Right ventricle myocardium inferior (tissue), 1 donor: ENCODE results near the gene QSOX2. TPM values are rescaled to one million over a fixed set of nuclear protein-coding genes. Genes with fewer than 3 reads are reported as not detected.

Experiments used
- ATAC-seq: fragments of 200-7000 bp; cut with Tn5 transposase; one replicate; pipeline ENCODE4 v1.9.1; 2020; ENCODE audit warnings: mild to moderate bottlenecking, moderate library complexity
- DNase-seq: peaks from one replicate; pipeline ENCODE4 v3.0.0; 2021; ENCODE audit errors: missing footprints
- intact Hi-C: fragments of 100-400 bp; cut with DNase I; formaldehyde crosslinking; loops from one replicate; pipeline ENCODE4 v1.11.0; 2022
- total RNA-seq: library from RNA; stranded (reverse); fragmentation: NEBNext Ultra II Directional; extraction: Animal tissue kit (Norgen Biotek cat#: 25700); gene quantifications from one replicate; pipeline ENCODE4 v1.2.1, GENCODE V29; 2021
- donor health status: DM: no; HTN: yes; CAD: no; lungs with severe emphysema.

The QSOX2 gene
- total RNA-seq, 1 donor from 2014 or later = 8.3 TPM

- no peak for ATAC-seq
- DNase-seq = peak; percentile 26
- intact Hi-C loops = no loop called here
Observed at GRCh38 chr9:136218673-136219072, 26.9 kb downstream of the QSOX2 start.

- intact Hi-C loops = no loop called here
- DNase-seq = peak; percentile 44
- no peak for ATAC-seq
Observed at GRCh38 chr9:136218271-136218670, 27.3 kb downstream of the QSOX2 start.

- no peak for ATAC-seq
- intact Hi-C loops = no loop called here
Observed at GRCh38 chr9:136216541-136217244, 28.9 kb downstream of the QSOX2 start.

GRCh38 chr9:136213733-136214132 is 31.9 kb downstream of the QSOX2 start:
- ATAC-seq = no peak

More at GRCh38 chr9:136216541-136217244, 28.9 kb downstream of the QSOX2 start:
- DNase-seq = peak; percentile 64

GRCh38 chr9:136212345-136212950 is 33.2 kb downstream of the QSOX2 start:
- ATAC-seq (no peak), DNase-seq (peak; percentile 48)
- intact Hi-C loops = no loop called here

More at GRCh38 chr9:136213733-136214132, 31.9 kb downstream of the QSOX2 start:
- peak; percentile 55 for DNase-seq
- intact Hi-C loops = no loop called here

GRCh38 chr9:136211441-136212344 is 33.9 kb downstream of the QSOX2 start:
- ATAC-seq = no peak
- intact Hi-C loops = no loop called here
- peak; percentile 37 for DNase-seq

- DNase-seq = peak; percentile 44
- intact Hi-C loops = no loop called here
- ATAC-seq = no peak
Observed at GRCh38 chr9:136211006-136211405, 34.6 kb downstream of the QSOX2 start.

- DNase-seq (peak; percentile 58), ATAC-seq (no peak)
- intact Hi-C loops = no loop called here
Observed at GRCh38 chr9:136210276-136210675, 35.3 kb downstream of the QSOX2 start.

GRCh38 chr9:136209786-136210185 is 35.8 kb downstream of the QSOX2 start:
- intact Hi-C loops = no loop called here
- DNase-seq (peak; percentile 20), ATAC-seq (no peak)

GRCh38 chr9:136209232-136209631 is 36.4 kb downstream of the QSOX2 start:
- DNase-seq (peak; percentile 25), ATAC-seq (no peak)
- intact Hi-C loops = no loop called here

GRCh38 chr9:136208675-136209074 is 36.9 kb downstream of the QSOX2 start:
- no peak for ATAC-seq
- intact Hi-C loops = no loop called here
- DNase-seq = peak; percentile 43

- no peak for ATAC-seq
- intact Hi-C loops = no loop called here
- peak; percentile 25 for DNase-seq
Observed at GRCh38 chr9:136207616-136208015, 38.0 kb downstream of the QSOX2 start.

- intact Hi-C loops = no loop called here
- DNase-seq (peak; percentile 34), ATAC-seq (no peak)
Observed at GRCh38 chr9:136206602-136207275, 38.9 kb downstream of the QSOX2 start.

- DNase-seq (peak; percentile 5), ATAC-seq (no peak)
- intact Hi-C loops = no loop called here
Observed at GRCh38 chr9:136205707-136205992, 40.0 kb downstream of the QSOX2 start.

- ATAC-seq (peak; percentile 38), DNase-seq (peak; percentile 67)
- intact Hi-C loops = no loop called here
Observed at GRCh38 chr9:136204838-136205706, 40.5 kb downstream of the QSOX2 start, which contains the start of gene LHX3. TSS of gene LHX3 (minus strand) at chr9:136205128. CDS start at chr9:136205012, 116 bp downstream.

- ATAC-seq = no peak
Observed at GRCh38 chr9:136204145-136204805, 41.3 kb downstream of the QSOX2 start.

GRCh38 chr9:136203408-136204144 is 42.0 kb downstream of the QSOX2 start:
- intact Hi-C loops = no loop called here
- DNase-seq (peak; percentile 60), ATAC-seq (no peak)

More at GRCh38 chr9:136204145-136204805, 41.3 kb downstream of the QSOX2 start:
- intact Hi-C loops = no loop called here
- peak; percentile 39 for DNase-seq
